ENCODE results near the gene PARD3.
"Not testable (repeated sequence)": the region's sequence is repeated elsewhere in the genome, so short reads cannot be mapped to it uniquely, and the experiment has no call there.

Gene PARD3

GRCh38 chr10:34742456-34742855 lies 72.6 kb downstream of the PARD3 start:
- DNase-seq (ENCODE audit: low read depth, low spot score) = no peak

DNA sequence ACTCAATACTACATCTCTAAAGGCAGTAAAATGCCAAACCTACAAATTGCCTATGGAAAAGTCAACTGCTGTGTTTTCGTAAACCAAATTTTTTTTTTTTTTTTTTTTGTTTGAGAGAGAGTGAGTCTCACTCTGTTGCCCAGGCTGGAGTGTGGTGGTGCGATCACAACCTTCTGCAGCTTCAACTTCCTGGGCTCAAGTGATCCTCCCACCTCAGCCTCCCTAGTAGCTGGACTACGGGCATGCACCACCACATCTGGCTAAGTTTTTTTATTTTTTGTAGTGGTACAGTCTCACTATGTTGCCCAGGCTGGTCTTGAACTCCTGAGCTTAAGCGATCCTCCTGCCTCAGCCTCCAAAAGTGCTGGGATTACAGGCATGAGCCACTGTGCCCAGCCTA lies 74.0 kb downstream of the PARD3 start:
- DNase-seq (ENCODE audit: low read depth, low spot score) = not testable (repeated sequence)

DNA sequence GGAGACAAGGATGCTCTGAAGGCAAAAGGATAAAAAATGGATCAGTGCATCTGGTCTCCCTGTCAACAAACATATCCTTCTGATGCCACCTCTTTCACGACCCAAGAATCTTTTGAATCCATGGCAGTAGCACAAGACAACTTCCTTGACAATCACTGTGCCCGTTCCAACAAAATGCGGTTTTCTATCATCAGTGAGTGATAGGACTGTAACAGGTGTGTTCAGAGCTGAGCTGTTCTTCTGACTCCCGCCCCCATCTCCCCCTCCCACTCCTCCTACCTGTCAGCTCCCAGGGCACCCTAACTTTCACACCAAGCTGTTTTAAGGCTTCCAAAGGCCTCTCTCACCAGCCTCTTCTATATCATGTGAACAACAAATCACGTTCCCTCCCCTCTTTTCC lies 74.8 kb downstream of the PARD3 start:
- no peak for DNase-seq (ENCODE audit: low read depth, low spot score)

GRCh38 chr10:34739915-34740314 lies 75.2 kb downstream of the PARD3 start:
- peak; percentile 69 for DNase-seq (ENCODE audit: low read depth, low spot score)

GRCh38 chr10:34737772-34738169 lies 77.3 kb downstream of the PARD3 start:
- no peak for DNase-seq (ENCODE audit: low read depth, low spot score)

- no peak for DNase-seq (ENCODE audit: low read depth, low spot score)
Observed at GRCh38 chr10:34736976-34737771, 77.9 kb downstream of the PARD3 start.

DNA sequence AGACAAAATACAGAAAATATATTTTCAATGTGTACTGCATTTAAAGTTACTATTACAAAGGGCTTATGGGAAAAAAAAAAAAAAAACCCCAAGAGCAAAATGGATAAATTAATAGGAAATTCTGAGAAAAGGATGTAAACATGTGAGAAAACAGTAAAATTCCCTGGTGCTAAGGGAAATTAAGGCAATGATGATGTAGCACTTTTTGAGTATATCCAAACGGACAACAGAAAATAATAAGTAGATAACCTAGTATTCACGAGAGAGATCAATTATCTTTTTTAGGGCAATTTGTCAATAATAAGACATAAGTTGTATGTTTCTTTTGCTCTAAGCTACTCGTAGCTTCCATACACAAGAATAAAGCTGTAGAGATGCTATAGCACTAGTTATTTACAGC lies 80.2 kb downstream of the PARD3 start:
- no peak for DNase-seq (ENCODE audit: low read depth, low spot score)

- no peak for DNase-seq (ENCODE audit: low read depth, low spot score)
Observed at GRCh38 chr10:34732926-34733325, 82.2 kb downstream of the PARD3 start.

DNA sequence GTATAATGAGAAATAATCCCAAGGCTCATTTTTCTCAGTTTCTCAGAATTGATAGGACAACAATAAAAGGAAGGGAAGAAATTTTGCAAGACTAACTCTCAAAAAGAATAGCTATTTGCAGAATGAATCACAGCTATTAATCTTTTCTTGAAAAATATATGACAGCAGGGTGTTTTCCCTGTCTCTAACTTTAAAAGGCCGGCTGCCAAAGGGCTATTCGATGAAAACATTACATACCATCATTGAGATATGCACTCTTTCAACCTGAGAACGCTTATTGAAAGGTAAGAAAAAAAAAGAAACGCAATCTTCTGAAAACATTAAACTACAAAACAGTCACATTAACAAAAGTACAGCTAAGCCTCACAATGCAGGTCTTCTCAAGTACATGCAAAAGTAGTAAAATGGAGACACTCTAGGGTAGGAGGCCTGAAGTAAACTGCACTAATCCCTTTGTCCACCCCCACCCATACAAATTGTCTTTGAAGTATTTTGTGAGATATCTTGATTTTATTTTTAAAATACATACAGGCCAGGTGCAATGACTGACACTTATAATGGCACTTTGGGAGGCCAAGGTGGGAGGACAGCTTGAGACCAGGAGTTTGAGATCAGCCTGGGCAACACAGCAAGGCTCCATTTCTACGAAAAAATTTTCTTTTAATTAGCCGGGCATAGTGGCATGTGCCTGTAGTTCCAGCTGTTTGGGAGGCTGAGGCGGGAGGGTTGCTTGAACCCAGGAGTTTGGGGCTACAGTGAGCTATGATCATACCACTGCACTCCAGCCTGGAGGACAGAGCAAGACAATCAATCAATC lies 83.0 kb downstream of the PARD3 start:
- no peak for DNase-seq (ENCODE audit: low read depth, low spot score)

- DNase-seq (ENCODE audit: low read depth, low spot score) = no peak
Observed at GRCh38 chr10:34731213-34731612, 83.9 kb downstream of the PARD3 start.

DNA sequence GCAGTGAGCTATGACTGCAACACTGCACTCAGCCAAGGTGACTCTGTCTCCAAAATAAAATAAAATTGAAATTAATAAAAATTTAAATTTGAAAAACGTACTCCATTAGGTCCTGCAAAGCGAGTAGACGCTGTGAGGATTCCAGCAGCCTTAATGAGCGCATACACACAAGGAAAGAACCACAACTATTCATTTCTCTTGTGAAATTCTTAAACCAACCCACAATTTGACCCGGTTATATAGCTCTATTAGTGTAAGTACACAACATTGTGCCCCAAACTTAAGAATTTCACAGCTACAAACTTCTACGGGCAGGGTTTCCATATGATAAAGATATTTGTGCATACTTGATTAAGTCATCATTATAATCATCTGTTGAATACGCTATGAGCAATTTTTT lies 84.4 kb downstream of the PARD3 start:
- no peak for DNase-seq (ENCODE audit: low read depth, low spot score)

GRCh38 chr10:34729619-34730018 lies 85.5 kb downstream of the PARD3 start:
- no peak for DNase-seq (ENCODE audit: low read depth, low spot score)

GRCh38 chr10:34728361-34728760 lies 86.7 kb downstream of the PARD3 start:
- DNase-seq (ENCODE audit: low read depth, low spot score) = no peak

GRCh38 chr10:34727595-34728033 lies 87.5 kb downstream of the PARD3 start:
- DNase-seq (ENCODE audit: low read depth, low spot score) = no peak

DNA sequence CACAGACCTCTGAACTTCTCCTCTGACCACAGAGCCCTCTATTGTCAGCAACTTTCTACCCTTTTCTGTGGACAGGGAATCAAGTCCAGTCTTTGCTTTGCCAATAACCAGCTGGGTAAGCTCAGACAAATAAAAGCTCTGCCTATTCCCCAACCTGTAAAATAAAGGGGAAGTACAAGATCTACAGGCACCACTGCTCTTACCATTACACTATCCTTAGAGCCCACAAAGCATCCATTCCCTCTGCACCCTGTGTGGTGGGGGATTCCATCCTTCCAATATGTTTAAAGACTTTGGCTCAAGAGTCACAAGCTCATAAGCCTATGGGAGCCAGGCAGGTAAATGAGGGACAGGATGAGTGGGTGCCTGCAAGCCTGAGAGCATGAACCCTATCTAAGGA lies 88.2 kb downstream of the PARD3 start:
- DNase-seq (ENCODE audit: low read depth, low spot score) = no peak

- DNase-seq (ENCODE audit: low read depth, low spot score) = no peak
Observed at GRCh38 chr10:34723750-34724149, 91.3 kb downstream of the PARD3 start.

DNA sequence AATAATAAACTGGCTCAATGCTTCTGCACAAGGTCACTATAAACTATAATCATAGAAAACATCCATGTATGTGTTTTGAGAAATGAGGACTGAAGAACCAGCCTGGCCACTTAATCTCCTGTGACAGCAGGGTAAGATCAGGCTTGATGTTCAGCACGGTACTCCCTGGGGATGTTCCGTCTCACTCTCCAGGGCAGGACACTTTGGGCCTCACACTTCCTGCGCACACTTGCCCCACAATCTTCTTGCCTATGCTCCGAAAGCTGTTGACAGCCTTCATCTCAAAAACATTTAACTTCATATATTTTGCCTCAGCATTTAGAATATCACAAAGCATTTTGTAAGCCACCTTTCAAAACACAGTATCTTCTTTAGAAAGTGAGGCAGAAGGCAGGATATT lies 92.7 kb downstream of the PARD3 start:
- DNase-seq (ENCODE audit: low read depth, low spot score) = no peak

DNA sequence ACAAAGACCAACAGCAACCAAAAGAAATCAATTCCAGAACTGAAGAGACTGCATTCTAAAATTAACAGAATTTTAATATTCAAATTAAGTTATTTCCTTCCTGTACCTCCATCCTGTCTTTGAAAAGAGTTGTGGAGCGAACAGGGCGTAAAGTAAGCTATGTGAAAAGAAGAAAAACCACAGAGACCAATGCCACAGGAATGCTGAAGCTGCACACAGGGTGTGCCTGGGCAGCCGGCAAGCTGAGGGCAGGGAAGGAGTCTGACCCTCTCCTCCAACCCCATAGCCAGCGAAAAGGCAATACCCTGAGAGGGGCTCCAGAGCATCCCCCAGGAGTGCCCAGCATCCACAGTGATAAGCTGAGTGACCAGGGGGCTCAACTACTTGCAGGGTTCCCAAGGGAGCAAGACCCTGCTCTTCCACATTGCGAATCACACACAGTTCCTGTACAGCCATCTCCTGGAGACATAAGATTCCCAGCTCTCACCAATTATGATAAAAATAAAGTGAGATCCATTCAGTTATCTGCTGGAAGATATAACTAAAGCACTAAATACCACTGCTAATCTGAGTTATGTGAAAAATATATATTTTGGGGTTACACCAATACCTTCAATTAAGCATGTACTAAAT lies 93.8 kb downstream of the PARD3 start:
- no peak for DNase-seq (ENCODE audit: low read depth, low spot score)

- DNase-seq (ENCODE audit: low read depth, low spot score) = no peak
Observed at GRCh38 chr10:34719746-34720145, 95.3 kb downstream of the PARD3 start.

DNA sequence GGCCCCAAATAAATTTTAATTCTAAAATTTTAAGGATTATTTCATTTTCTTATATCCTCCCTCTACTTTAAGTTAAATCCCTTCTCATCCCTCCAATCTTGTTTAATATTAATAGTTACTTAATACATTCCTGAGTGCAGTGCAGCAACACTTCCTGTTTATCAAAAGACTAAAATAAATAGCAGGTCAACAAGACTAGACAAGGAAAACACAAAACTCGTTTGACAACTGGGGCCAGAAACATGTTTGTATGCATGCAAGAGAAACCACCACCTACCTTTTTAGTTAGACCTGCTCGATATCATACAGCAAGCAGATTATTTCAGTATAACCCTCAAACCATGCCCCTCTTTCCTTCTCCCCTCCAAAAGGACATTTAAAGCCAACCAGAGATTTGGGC lies 95.8 kb downstream of the PARD3 start:
- DNase-seq (ENCODE audit: low read depth, low spot score) = no peak

GRCh38 chr10:34717429-34717828 lies 97.7 kb downstream of the PARD3 start:
- DNase-seq (ENCODE audit: low read depth, low spot score) = no peak

- DNase-seq (ENCODE audit: low read depth, low spot score) = no peak
Observed at GRCh38 chr10:34716958-34717357, 98.1 kb downstream of the PARD3 start.

Data from smooth muscle cell of the brain vasculature (primary cell).